Right atrium auricular region (tissue), 2 donors: Measurements from ENCODE around the gene ARX. TPM values are rescaled to one million over a fixed set of nuclear protein-coding genes. Genes with fewer than 3 reads are reported as not detected.
A peak's percentile ranks its signal among the peaks of the same experiment; 100 is the strongest.

Source experiments
- DNase-seq: peaks from one replicate; pipeline ENCODE4 v3.0.0-alpha.2; 2019; ENCODE audit warnings: low spot score
- H3K27ac ChIP-seq, 2 donors: fragments of 200-600 bp; sonication (generic); 1 replicate in 1 of 2; 2 replicates in 1 of 2; pipeline ENCODE4 v1.5.1; 2016 to 2019
- H3K27me3 ChIP-seq, 2 donors: fragments of 200-600 bp; sonication (generic); one replicate each; pipeline versions ENCODE4 v1.5.1 to v1.6.0; 2017 to 2019
- H3K36me3 ChIP-seq: fragments of 200-600 bp; sonication (generic); one replicate; pipeline ENCODE4 v1.5.1; 2016
- H3K4me1 ChIP-seq, 2 donors: fragments of 200-600 bp; sonication (generic); one replicate each; pipeline versions ENCODE4 v1.5.1 to v1.6.0; 2017 to 2019
- H3K4me3 ChIP-seq, 2 donors: fragments of 200-600 bp; sonication (generic); 1 replicate in 1 of 2; 2 replicates in 1 of 2; pipeline ENCODE4 v1.5.1; 2017 to 2019; ENCODE audit warnings: mild to moderate bottlenecking in 1 of 2, moderate library complexity in 1 of 2
- H3K9me3 ChIP-seq, 2 donors: fragments of 200-600 bp; sonication (generic); one replicate each; pipeline ENCODE4 v1.5.1; 2019
- total RNA-seq, 2 donors: library from RNA; depleted of rRNA; stranded (reverse); fragments of >200 nt; gene quantifications; one replicate each; pipeline ENCODE4 v1.1.0, GENCODE V29; 2016
- TF ChIP-seq, protein P1 (sequence below), 2 donors: fragments of 200-600 bp; sonication (generic); IDR thresholded peaks; one replicate each; pipeline ENCODE4 v1.5.1; 2019; ENCODE audit warnings: antibody characterized with exemption in 2 of 2

Gene ARX
- total RNA-seq, 2 donors from 2014 or later: not detected

- Histone ChIP-seq H3K36me3 (no peaks in the 10 kb centered on the region), H3K4me3 (no peak overlapping the region), H3K4me1 (peaks cover 0 to 24% of the 10 kb centered on the region in 2 donors), H3K27ac (no peak overlapping the region), H3K9me3 (no peaks in the 10 kb centered on the region), H3K27me3 (peaks cover 26 to 67% of the 10 kb centered on the region in 2 donors)
- TF ChIP-seq, protein P1, sequence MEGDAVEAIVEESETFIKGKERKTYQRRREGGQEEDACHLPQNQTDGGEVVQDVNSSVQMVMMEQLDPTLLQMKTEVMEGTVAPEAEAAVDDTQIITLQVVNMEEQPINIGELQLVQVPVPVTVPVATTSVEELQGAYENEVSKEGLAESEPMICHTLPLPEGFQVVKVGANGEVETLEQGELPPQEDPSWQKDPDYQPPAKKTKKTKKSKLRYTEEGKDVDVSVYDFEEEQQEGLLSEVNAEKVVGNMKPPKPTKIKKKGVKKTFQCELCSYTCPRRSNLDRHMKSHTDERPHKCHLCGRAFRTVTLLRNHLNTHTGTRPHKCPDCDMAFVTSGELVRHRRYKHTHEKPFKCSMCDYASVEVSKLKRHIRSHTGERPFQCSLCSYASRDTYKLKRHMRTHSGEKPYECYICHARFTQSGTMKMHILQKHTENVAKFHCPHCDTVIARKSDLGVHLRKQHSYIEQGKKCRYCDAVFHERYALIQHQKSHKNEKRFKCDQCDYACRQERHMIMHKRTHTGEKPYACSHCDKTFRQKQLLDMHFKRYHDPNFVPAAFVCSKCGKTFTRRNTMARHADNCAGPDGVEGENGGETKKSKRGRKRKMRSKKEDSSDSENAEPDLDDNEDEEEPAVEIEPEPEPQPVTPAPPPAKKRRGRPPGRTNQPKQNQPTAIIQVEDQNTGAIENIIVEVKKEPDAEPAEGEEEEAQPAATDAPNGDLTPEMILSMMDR (IDR thresholded peaks at IDR 0.05): no peak
- no peak for DNase-seq
These were observed 551 bp upstream of the ARX start for GRCh38 chrX:25016361-25016671.

DNA sequence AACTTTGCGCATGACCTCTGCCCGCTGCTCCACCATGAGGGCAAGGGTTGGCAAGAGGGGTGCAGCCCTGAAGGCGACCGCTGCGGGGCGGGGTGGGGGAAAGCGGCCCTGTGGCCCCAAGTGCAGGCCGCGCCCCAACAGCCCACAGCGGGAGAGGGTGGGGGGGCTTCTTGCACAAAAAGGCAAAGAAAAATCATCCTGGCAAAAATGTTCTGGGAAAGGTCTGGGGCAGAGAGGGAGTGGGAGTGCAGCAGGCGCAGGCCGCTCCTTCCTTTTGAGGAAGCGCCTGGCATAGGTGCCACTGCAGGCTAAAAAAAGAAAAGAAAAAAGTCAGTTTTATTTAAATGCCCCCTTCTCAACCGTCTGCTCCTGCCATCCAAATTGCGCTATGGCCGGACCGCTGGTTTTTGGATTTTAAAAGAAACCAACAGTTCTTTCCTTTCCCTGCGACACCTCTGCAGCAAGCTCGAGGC lies 1.4 kb downstream of the ARX start:
- Histone ChIP-seq H3K27me3 (peaks cover 19 to 48% of the 10 kb centered on the region in 2 donors), H3K36me3 (no peaks in the 10 kb centered on the region), H3K27ac (no peak overlapping the region), H3K4me1 (peaks cover 0 to 16% of the 10 kb centered on the region in 2 donors), H3K9me3 (no peaks in the 10 kb centered on the region), H3K4me3 (no peak overlapping the region)
- DNase-seq: no peak
- TF ChIP-seq, protein P1 (IDR thresholded peaks at IDR 0.05): no peak

- TF ChIP-seq, protein P1 (IDR thresholded peaks at IDR 0.05): no peak
- Histone ChIP-seq H3K9me3 (no peaks in the 10 kb centered on the region), H3K36me3 (no peaks in the 10 kb centered on the region), H3K4me1 (peaks cover 0 to 16% of the 10 kb centered on the region in 2 donors), H3K27me3 (peaks cover 19 to 51% of the 10 kb centered on the region in 2 donors), H3K27ac (no peak overlapping the region), H3K4me3 (no peak overlapping the region)
- DNase-seq: no peak
These were observed 2.0 kb downstream of the ARX start for GRCh38 chrX:25013632-25014365.

DNA sequence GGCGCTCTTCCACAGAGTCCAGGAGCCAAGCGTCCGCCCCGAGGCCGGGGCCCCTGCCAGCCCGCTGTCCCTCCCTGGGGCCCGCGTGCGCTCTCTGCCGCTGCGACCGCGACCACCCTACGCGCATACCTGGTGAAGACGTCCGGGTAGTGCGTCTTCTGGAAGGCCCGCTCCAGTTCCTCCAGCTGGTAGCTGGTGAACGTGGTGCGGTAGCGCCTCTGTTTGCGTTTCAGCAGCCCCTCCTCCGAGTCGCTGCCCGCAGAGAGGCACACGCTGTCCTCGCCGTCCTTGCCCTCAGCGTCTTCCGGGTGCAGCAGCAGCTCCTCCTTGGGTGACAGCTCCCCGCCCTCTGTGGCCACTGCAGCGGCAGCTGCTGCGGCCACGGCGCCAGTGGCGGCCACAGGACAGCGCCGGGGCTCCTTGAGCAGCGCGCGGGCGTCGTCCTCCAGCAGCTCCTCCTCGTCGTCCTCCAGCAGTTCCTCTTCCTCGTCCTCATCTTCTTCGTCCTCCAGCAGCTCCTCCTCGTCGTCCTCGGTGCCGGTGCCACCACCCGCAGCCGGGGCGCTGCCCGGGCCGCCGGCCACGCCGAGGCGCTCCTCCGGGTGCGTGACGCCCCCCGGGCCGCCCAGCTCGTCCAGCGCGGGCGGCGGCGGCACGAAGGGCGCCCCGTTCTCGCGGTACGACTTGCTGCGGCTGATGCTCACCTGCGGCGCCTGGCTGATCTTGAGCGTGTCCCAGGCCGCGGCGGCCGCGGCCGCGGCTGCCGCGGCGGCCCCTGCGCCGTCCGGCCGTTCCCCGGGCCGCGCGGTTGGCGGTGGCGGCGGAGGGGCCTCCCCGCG lies 2.8 kb downstream of the ARX start:
- Histone ChIP-seq H3K4me1 (peaks cover 0 to 16% of the 10 kb centered on the region in 2 donors), H3K27me3 (peaks cover 20 to 51% of the 10 kb centered on the region in 2 donors), H3K36me3 (no peaks in the 10 kb centered on the region), H3K27ac (no peak overlapping the region), H3K4me3 (peak overlapping the region in 1 of 2 donors; percentile 27), H3K9me3 (no peaks in the 10 kb centered on the region)
- TF ChIP-seq, protein P1 (IDR thresholded peaks at IDR 0.05): no peak
- DNase-seq: no peak

DNA sequence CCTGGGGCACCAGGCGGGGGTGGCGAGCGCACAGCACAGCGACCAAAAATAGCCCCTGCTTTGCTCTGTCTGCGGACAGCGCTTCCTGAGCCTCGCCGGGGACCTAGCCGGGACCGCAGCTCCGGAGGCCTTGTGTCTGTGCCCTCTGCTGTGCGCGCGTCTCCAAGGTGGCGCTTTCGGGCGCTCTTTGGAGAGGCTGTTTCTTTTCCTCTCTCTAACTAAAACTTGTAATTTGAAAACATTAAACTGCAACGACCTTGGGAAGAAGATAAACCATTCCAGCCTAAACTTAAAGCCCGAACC lies 3.4 kb downstream of the ARX start:
- no peak for DNase-seq
- Histone ChIP-seq H3K27ac (no peak overlapping the region), H3K9me3 (no peaks in the 10 kb centered on the region), H3K4me1 (peaks cover 0 to 16% of the 10 kb centered on the region in 2 donors), H3K4me3 (peak overlapping the region in 1 of 2 donors; percentile 27), H3K27me3 (peaks cover 18 to 46% of the 10 kb centered on the region in 2 donors), H3K36me3 (no peaks in the 10 kb centered on the region)
- TF ChIP-seq, protein P1 (IDR thresholded peaks at IDR 0.05): no peak
